ENCODE data around the gene TSPAN5.
A peak's percentile ranks its signal among the peaks of the same experiment; 100 is the strongest.

TSPAN5 gene

GRCh38 chr4:98672583-98673287 lies 14.3 kb upstream of the TSPAN5 start:
- DNase-seq, result no peak

DNA sequence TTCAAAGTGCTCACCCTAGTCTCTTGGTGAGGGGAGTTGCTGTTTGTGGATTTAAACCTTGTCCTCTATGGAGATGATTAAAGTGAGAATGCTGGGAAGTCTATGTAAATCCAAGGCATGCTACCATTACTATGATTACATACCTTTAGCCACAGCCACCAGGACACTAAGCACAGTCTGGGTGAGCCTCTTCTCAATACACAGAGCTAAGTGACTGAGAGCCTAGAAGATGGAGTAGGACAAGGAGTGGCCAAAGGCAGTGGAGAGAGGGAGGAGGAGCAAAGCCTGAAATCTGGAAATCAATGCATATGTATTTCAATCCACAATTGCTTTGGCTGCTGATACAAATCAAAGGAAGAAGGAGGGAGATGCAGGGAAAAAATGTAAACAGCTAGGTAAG lies 12.7 kb upstream of the TSPAN5 start:
- DNase-seq, result no peak

- no peak for DNase-seq
Observed at GRCh38 chr4:98670186-98670585, 11.8 kb upstream of the TSPAN5 start.

DNA sequence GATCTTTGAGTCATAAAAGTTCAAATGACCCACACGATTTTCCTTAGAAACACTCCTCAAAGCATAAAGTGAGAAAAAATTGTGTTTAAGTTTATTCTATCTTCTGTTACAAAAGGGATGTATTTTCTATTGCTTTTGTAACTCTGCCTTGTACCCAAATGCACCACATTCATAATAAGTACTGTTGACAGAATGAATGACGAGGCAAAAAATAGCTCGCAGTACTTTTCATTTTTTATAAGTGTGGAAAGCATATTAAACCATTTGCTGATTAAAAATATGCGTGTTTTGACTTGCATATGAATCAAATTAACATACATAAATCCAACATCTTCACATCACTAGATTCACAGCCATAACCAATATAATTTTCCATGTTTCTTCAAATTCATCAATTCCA lies 11.2 kb upstream of the TSPAN5 start:
- no peak for DNase-seq

DNA sequence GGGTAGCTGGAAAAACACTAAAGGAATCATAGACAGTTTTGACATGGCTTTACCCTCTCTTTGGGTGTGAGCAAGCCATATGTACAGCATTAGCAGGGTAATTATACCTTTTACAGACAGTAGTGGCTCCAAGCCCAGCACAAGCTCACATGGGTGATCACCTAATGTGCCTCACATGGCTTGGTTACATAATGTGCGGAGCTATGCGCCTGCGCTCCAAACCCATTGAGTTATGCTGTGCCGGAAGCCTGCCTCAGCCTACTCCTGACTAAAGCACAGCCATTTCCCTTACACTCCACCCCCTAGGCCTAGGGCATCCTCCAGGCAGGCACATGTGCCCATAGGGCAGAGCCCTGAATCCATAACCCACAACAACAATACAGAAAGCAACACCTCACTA lies 6.5 kb upstream of the TSPAN5 start:
- DNase-seq, result no peak

GRCh38 chr4:98663226-98664006 lies 5.0 kb upstream of the TSPAN5 start:
- DNase-seq, result peak; percentile 49

DNA sequence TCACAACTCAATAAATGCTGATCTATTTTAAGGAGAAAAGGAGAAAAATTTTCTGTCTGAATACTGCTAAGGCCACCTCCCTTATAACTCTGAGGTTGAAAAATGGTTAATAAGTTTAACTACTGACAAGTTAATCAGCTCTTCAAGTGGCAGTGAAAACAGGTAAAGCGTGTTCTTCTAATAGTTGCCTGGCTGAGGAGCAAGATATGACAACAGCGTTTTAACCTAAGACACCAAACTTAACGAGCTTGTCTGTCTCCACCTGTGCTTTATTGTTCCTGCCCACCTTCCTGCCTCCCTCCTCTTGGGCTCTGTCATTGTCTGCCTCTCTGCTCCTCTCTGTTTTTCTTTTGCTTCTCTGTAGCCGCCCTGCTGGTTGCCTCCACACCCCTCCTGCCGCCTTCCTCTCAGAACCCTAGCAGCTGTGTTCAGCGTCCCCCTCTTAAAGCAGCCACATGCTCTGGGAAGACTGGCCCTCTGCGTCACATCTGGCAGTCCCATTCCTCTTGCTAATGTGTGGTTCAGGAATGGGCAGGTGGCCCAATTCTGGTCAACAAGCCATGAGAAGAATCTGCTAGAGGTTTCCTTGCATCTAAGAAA lies 4.3 kb upstream of the TSPAN5 start:
- no peak for DNase-seq

- DNase-seq, result no peak
Observed at GRCh38 chr4:98662055-98662453, 3.6 kb upstream of the TSPAN5 start.

DNA sequence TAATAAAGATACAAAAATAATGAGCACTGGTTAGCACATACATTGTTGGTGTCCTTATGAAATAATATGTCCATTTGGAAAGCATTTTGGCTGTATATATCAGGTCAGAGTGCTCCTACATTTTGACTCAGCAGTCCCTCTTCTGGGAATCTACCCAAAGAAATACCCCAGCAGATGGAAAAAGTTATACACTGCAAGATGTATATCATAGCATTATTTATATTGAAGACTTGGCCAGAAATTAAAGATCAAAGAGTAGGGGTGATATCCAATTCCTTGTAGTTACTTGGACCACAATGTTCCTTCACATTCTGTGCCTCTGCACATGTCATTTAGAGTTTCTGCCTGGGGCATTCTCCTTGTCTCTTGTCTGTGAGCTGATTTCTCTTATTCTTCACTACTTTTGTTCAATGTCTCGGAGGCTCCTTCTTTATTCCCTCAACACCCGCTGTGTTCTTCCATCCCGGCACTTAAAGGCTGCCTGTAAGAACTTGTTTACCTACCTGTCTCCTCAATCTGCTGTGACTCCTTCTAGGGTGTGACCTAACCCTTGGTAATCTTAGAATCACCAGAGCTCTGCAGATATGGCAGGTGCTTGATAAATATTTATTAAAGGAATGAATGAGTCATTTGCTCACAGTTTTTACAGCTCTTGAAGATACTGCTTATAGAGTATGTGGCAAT lies 3.1 kb upstream of the TSPAN5 start:
- no peak for DNase-seq

- DNase-seq, result no peak
Observed at GRCh38 chr4:98659741-98660462, 1.5 kb upstream of the TSPAN5 start.

DNA sequence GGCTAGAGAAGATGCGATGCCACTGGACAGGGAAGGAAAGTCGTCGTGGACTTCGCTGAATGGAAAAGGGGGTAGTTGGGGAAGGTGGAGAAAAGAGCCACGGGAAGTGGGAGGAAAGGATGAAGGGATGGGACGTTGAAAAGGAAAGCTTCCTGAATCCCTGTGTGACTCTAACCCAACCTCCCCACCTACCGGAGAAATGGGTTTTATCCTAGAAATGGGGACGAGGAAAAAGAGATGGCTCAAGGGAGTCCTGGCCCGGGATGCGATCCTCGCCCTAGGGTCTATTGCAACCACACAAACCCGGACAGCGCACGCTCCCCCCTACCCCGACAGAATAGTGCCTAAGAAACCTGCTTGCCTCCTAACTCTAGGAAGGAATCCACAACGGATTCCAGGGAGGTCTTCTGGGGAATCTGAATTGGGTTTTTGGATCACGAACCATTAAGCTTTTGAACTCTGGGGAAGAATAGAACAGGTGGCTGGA lies 738 bp upstream of the TSPAN5 start:
- no peak for DNase-seq

DNA sequence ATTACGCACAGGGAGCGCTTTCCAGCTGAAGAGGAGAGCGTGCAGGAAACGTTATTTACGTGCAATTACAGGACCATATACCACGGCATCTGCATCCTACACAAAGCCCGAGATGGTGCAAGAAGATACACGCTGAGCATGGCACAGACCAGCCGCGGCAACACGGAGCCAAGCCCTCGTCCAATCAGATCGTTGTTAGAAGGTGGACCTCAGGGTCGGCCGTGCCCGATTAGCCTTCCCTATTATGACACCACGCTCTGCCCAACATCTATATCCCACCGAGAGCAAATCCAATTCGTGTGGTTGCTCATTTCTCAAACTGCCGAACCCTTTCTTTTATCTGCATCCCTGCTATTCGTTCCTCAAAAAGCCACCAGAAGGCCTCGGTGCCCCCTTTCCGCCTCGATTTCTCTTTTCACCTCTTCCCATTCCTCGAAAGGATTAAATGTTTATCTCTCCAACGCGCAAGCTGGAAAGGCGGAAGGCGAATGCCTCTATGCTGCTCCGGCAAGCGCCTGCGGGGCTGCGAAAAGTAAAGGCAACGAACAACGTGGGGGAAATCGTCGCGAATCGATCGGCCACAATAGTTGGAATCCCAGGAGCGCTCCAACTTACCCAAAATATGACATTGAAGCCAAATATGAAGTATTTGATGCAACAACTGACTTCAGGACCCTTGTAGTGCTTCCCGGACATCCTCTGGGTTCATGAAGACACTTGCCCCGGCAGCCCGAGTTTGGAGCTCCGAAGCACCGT lies 702 bp downstream of the TSPAN5 start:
- peak; percentile 74 for DNase-seq

GRCh38 chr4:98656886-98657285 lies 1.5 kb downstream of the TSPAN5 start:
- DNase-seq, result no peak

- no peak for DNase-seq
Observed at GRCh38 chr4:98656443-98656842, 2.0 kb downstream of the TSPAN5 start.

GRCh38 chr4:98653890-98654867 lies 4.2 kb downstream of the TSPAN5 start:
- no peak for DNase-seq

- DNase-seq, result no peak
Observed at GRCh38 chr4:98652996-98653395, 5.4 kb downstream of the TSPAN5 start.

DNA sequence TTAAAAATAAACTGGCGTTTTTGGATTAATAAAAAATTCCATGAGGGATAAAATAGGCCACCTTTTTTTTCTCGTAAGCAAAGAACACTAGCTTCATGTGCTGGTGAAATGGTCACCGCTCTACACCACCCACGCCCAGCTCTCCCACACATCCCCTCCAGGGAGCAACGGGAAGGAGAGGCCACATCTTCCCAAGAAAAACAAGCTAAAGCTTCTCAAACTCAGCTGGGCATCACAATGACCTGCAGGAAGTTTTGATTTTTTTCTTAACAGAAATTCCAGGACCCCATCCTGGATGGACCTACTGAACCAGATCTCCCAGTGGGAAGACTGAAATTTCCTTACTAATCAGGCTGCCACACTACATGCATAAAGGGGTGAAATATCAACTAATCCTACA lies 9.8 kb downstream of the TSPAN5 start:
- no peak for DNase-seq

GRCh38 chr4:98646422-98646821 lies 12.0 kb downstream of the TSPAN5 start:
- DNase-seq, result no peak

DNA sequence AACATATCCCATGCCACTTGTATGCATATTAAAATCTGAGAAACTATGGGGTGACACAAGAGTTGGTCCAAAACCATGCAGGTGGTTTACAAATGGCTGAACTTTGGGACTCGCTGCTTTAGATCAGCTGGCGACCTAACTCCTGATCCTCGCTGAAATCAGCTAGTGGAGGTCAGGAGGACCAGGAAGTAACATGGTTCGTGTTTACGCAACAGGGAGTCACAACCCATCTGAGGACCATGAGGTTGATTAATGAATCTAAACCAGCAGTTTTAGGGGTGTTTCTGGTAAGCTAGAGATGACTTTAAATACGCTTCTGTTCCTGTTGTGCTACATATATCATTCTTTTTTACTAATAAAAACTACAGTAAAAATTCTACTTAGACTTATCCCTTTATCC lies 12.9 kb downstream of the TSPAN5 start:
- no peak for DNase-seq

DNA sequence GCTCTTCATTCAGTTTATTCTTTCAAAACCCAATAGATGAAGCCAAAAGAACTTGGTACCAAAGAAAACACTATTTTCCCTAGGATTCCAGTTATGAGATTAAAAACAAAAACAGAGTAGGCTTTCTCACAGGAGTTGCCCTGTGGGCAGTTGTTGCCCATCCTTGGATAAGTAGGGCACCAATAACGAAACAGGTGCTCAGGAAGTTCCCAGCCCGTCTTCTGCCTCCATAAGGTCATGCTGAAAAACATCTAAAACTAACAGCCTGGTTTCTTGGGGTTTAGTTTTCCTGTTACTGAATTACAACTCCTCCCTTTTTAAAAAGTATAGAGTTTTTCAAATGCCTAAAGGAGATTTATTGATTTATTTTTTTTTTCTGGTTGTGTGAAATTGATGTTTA lies 14.7 kb downstream of the TSPAN5 start:
- no peak for DNase-seq

DNA sequence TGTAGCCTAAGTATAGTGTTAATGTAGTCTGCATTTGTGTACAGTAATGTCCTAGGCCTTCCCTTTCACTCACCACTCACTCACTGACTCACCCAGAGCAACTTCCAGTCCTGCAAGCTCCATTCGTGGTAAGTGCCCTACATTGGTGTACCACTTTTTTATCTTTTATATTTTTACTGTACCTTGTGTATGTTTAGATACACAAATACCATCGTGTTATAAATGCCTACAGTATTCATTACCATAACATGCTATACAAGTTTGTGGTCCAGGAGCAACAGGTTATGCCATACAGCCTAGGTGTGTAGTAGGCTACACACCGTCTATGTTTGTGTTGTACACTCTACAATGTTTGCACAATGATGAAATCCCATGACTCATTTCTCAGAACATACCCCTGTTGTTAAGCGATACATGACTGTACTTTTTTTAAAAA lies 15.4 kb downstream of the TSPAN5 start:
- DNase-seq, result no peak

Data from islet precursor cell (in vitro differentiated cells).